GM12864 (cell line): ENCODE results near the gene PTPRO.

ENCODE experiments used
- DNase-seq: peaks from one replicate; pipeline ENCODE4 v3.0.0-alpha.2; 2011; ENCODE audit warnings: low read depth
- H3K4me3 ChIP-seq: 2 replicates; pipeline ENCODE4 v1.5.1; 2011; ENCODE audit warnings: mild to moderate bottlenecking, low read depth, low read length, control low read depth
- TF ChIP-seq, protein P1 (sequence below): IDR thresholded peaks from 2 replicates; pipeline ENCODE4 v1.5.1; 2011; ENCODE audit warnings: low read depth, mild to moderate bottlenecking, moderate library complexity, low read length, control low read depth, inconsistent platforms; ENCODE audit errors: missing control alignments

The PTPRO gene

DNA sequence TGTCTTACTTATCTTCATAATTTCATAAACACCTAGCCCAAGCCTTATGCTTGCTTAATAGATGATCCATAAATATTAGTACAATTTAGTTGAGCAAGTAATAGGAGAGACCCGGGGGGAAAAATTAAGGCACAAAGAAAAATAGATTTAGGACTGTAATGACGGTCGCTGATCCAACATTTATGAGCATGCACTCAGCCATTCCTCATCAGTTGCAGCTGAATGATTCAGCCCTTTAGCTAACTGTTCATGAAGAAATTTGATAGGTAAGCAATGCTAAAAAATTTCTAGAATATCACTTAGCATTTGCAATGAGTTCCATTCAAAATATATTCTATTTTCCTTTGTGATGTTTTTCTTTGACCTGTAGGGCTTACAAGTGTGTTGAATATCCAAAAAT, 163.2 kb downstream of the PTPRO start:
- TF ChIP-seq, protein P1, sequence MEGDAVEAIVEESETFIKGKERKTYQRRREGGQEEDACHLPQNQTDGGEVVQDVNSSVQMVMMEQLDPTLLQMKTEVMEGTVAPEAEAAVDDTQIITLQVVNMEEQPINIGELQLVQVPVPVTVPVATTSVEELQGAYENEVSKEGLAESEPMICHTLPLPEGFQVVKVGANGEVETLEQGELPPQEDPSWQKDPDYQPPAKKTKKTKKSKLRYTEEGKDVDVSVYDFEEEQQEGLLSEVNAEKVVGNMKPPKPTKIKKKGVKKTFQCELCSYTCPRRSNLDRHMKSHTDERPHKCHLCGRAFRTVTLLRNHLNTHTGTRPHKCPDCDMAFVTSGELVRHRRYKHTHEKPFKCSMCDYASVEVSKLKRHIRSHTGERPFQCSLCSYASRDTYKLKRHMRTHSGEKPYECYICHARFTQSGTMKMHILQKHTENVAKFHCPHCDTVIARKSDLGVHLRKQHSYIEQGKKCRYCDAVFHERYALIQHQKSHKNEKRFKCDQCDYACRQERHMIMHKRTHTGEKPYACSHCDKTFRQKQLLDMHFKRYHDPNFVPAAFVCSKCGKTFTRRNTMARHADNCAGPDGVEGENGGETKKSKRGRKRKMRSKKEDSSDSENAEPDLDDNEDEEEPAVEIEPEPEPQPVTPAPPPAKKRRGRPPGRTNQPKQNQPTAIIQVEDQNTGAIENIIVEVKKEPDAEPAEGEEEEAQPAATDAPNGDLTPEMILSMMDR = no peak
- H3K4me3 ChIP-seq = no peak overlapping the region
- no peak for DNase-seq

DNA sequence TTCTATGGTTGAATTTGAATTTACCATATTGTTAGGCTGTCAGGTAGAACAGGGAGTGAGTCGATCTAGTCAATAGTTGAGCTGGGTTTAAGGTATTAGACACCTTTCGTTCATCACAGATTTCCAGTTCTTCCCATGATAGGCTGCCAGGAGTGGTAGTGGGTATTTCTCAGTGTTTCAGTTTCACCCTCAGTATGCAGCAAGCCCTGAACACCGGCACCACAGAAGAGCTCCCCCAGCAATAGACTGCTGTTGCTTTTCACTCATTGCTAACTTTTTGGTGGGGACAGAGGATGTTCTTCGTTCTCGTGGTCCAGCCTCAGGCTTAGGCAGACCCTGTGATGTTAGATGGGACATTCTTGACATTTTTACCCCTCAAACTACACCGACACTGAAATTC, 164.6 kb downstream of the PTPRO start:
- no peak for DNase-seq
- no peak overlapping the region for H3K4me3 ChIP-seq
- TF ChIP-seq, protein P1 = no peak

DNA sequence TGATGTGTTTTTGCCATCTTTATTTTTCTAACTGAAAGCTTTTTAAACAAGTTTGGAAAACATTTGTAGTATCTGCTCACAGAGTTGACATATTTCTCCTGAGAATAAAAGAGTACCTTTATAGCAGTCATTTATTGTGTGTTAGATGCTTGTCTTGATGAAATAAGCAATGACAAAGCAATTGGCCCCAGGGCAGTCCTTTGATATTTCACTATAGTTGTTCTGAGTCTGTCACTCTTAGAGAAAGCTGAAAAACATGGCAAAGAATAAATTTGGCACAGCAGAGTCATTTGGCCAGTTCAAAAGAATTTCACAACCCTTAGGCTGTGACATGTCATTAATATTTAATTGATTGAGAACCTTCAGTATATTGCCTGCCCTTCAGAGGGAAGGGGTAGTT, 166.2 kb downstream of the PTPRO start:
- TF ChIP-seq, protein P1 = no peak
- no peak overlapping the region for H3K4me3 ChIP-seq
- no peak for DNase-seq

DNA sequence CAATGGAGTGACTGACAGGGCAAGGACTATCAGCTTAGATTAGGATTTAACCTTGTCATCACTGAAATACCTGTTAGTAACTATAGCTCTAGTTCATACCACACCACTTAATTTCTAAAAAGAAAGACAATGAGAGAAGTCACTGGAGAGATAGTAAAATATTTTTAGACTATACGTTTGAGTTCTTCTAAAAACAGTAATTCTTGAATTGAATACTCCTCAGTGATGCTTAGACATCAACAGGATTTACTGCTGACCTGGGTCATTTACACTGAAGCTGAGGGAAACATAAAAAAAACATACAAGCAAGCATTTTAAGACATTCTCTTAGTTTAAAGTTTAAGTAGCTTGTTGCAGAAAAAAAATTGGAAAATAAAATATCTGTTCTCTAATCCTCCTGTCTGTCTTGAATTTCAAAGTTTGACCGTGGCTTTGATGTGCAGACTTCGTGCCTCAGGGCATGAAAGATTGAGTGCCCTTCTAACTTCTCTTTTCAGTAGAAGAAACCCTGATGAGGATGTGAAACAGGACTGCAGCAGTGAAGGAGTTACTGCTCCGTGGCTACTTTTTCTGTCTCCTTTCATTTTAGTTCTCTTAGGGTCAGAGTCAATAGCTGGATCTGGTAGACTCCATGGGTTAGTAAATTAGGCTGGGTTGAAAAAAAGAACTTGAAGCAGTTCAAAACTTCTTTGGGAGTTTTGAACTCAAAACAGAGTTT, 172.2 kb downstream of the PTPRO start:
- no peak overlapping the region for H3K4me3 ChIP-seq
- peak; percentile 8 for DNase-seq
- TF ChIP-seq, protein P1 = no peak

DNA sequence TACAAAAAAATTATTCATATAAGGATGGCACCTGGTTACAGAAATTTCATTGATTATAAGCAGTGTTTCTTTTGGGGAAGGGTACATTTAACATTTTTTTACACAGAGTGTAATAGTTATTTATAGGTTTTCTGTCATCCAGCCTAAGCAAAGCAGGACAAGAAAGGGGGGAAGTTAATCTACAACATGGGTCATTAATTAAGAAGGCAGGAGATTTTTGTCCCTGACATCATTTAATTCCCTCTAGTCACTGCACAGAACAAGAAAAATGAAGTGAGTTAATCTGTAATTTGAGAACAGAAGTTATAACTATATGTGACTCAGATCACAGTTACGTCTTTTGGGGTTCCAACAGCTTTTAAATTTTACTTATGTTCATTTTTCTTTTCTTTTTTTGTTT, 173.4 kb downstream of the PTPRO start:
- no peak overlapping the region for H3K4me3 ChIP-seq
- TF ChIP-seq, protein P1 = no peak
- no peak for DNase-seq

DNA sequence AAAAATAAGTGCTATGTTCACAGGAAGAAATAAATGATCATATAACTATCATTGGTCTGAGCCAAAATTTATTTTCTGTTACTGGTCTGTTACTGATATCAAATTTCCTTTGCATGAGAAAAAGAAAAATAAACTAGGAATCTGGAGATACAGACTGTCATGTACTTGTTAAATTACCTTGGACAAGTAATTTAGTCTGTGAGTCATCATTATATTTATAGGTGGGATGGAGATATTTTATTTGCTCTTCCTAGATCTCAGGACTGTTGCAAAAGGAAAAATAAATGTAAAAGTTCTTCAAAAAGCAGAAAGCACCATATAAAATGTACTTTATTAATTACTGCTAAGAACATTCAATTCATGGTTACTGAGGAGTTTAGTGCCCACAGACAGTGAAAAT, 174.4 kb downstream of the PTPRO start:
- TF ChIP-seq, protein P1 = no peak
- H3K4me3 ChIP-seq = no peak overlapping the region
- DNase-seq = no peak

DNA sequence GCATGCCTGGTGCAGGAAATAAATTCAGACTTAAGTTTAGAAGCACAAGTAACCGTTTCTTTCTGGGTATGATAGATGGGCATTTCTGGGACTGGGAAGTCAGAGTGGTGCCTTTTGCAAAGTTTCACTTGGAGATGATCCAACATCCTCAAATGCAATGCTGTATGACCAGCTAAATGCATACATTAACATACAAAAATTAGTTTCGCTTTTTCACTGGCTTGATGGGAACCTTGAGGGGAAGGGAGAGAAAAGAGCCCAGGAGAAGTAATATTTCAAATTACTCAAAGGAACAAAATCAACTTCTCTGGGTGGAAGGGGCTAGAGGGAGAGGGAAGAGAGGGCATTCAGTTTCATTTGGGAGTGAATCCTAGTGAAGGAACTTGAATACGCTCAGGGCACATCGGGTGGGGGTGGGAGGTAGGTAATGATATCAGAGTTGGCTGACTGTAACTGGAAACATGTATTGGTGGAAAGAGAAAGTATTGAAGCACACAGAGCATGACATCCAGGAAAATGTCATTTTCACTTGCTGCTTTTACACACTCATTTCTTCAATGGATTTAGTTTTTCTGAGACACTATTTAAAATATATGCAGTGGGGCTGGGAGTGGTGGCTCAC, 175.5 kb downstream of the PTPRO start:
- DNase-seq = no peak
- no peak overlapping the region for H3K4me3 ChIP-seq
- TF ChIP-seq, protein P1 = no peak
